ENCODE results near the gene SMTNL2. TPM values are rescaled to one million over a fixed set of nuclear protein-coding genes. Genes with fewer than 3 reads are reported as not detected.

Gene SMTNL2
- total RNA-seq, 1 donor, result not detected

- Histone ChIP-seq H3K36me3 (ENCODE audit: insufficient read depth, low read length) (no peaks in the 10 kb centered on the region), H3K27ac (ENCODE audit: low read depth, low read length) (no peak overlapping the region), H3K4me2 (ENCODE audit: insufficient read depth, low read length) (peak overlapping the region; percentile 29), H3K27me3 (ENCODE audit: insufficient read depth, low read length) (peaks cover 20% of the 10 kb centered on the region), H3K4me3 (ENCODE audit: insufficient read depth, low read length) (no peak overlapping the region), H4K20me1 (ENCODE audit: insufficient read depth, low read length) (no peaks in the 10 kb centered on the region), H3K79me2 (ENCODE audit: insufficient read depth, low read length) (no peaks in the 10 kb centered on the region), H3K9me3 (ENCODE audit: low read depth, low read length) (no peaks in the 10 kb centered on the region), H3K4me1 (ENCODE audit: insufficient read depth, low read length) (peaks cover 8% of the 10 kb centered on the region), H2AFZ (ENCODE audit: low read length) (peak overlapping the region; percentile 67)
- DNase-seq (ENCODE audit: insufficient read length, low spot score, missing footprints), result peak; percentile 92
- no peak for TF ChIP-seq CTCF (IDR thresholded peaks at IDR 0.05; ENCODE audit: extremely low read depth, low read depth, low read length)
These were observed 21.5 kb downstream of the SMTNL2 start for GRCh38 chr17:4605826-4606225.

GRCh38 chr17:4607261-4607741, 23.0 kb downstream of the SMTNL2 start:
- DNase-seq (ENCODE audit: insufficient read length, low spot score, missing footprints), result peak; percentile 15

GRCh38 chr17:4607773-4608187, 23.5 kb downstream of the SMTNL2 start:
- peak overlapping the region; percentile 72 for H3K4me2 ChIP-seq (ENCODE audit: insufficient read depth, low read length)
- H3K9me3 ChIP-seq (ENCODE audit: low read depth, low read length), result no peaks in the 10 kb centered on the region
- H3K27me3 ChIP-seq (ENCODE audit: insufficient read depth, low read length), result peaks cover 20% of the 10 kb centered on the region
- H2AFZ ChIP-seq (ENCODE audit: low read length), result peak overlapping the region; percentile 66
- H4K20me1 ChIP-seq (ENCODE audit: insufficient read depth, low read length), result no peaks in the 10 kb centered on the region
- peaks cover 8% of the 10 kb centered on the region for H3K4me1 ChIP-seq (ENCODE audit: insufficient read depth, low read length)
- TF ChIP-seq CTCF (IDR thresholded peaks at IDR 0.05; ENCODE audit: extremely low read depth, low read depth, low read length), result no peak
- H3K36me3 ChIP-seq (ENCODE audit: insufficient read depth, low read length), result no peaks in the 10 kb centered on the region
- DNase-seq (ENCODE audit: insufficient read length, low spot score, missing footprints), result peak; percentile 92
- no peaks in the 10 kb centered on the region for H3K79me2 ChIP-seq (ENCODE audit: insufficient read depth, low read length)
- peak overlapping the region; percentile 42 for H3K4me3 ChIP-seq (ENCODE audit: insufficient read depth, low read length)
- no peak overlapping the region for H3K27ac ChIP-seq (ENCODE audit: low read depth, low read length)

More at GRCh38 chr17:4607261-4607741, 23.0 kb downstream of the SMTNL2 start:
- peak overlapping the region; percentile 42 for H3K4me3 ChIP-seq (ENCODE audit: insufficient read depth, low read length)
- no peak for TF ChIP-seq CTCF (IDR thresholded peaks at IDR 0.05; ENCODE audit: extremely low read depth, low read depth, low read length)
- H3K9me3 ChIP-seq (ENCODE audit: low read depth, low read length), result no peaks in the 10 kb centered on the region
- no peaks in the 10 kb centered on the region for H3K36me3 ChIP-seq (ENCODE audit: insufficient read depth, low read length)
- no peaks in the 10 kb centered on the region for H4K20me1 ChIP-seq (ENCODE audit: insufficient read depth, low read length)
- peaks cover 8% of the 10 kb centered on the region for H3K4me1 ChIP-seq (ENCODE audit: insufficient read depth, low read length)
- no peaks in the 10 kb centered on the region for H3K79me2 ChIP-seq (ENCODE audit: insufficient read depth, low read length)
- peak overlapping the region; percentile 66 for H2AFZ ChIP-seq (ENCODE audit: low read length)
- H3K4me2 ChIP-seq (ENCODE audit: insufficient read depth, low read length), result peak overlapping the region; percentile 72
- no peak overlapping the region for H3K27ac ChIP-seq (ENCODE audit: low read depth, low read length)
- H3K27me3 ChIP-seq (ENCODE audit: insufficient read depth, low read length), result peaks cover 20% of the 10 kb centered on the region

- Histone ChIP-seq H3K79me2 (ENCODE audit: insufficient read depth, low read length) (no peaks in the 10 kb centered on the region), H3K4me3 (ENCODE audit: insufficient read depth, low read length) (no peak overlapping the region), H2AFZ (ENCODE audit: low read length) (no peak overlapping the region), H3K27ac (ENCODE audit: low read depth, low read length) (no peak overlapping the region), H3K4me1 (ENCODE audit: insufficient read depth, low read length) (peaks cover 8% of the 10 kb centered on the region), H4K20me1 (ENCODE audit: insufficient read depth, low read length) (no peaks in the 10 kb centered on the region), H3K9me3 (ENCODE audit: low read depth, low read length) (no peaks in the 10 kb centered on the region), H3K27me3 (ENCODE audit: insufficient read depth, low read length) (peaks cover 23% of the 10 kb centered on the region), H3K4me2 (ENCODE audit: insufficient read depth, low read length) (no peak overlapping the region), H3K36me3 (ENCODE audit: insufficient read depth, low read length) (no peaks in the 10 kb centered on the region)
- TF ChIP-seq CTCF (IDR thresholded peaks at IDR 0.05; ENCODE audit: extremely low read depth, low read depth, low read length), result no peak
- DNase-seq (ENCODE audit: insufficient read length, low spot score, missing footprints), result no peak
These were observed 25.4 kb downstream of the SMTNL2 start for GRCh38 chr17:4609761-4610160.

Data from osteoblast (primary cell).